HepG2 (cell line): ENCODE data around the gene UBTD2.

ENCODE experiments used
- CHD4 ChIP-seq: fragments of 200-600 bp; sonication (generic); IDR thresholded peaks from 2 replicates; pipeline ENCODE4 v1.7.0; 2017; ENCODE audit warnings: mild to moderate bottlenecking, low read length, borderline replicate concordance
- ERF ChIP-seq: IDR thresholded peaks from 2 replicates; pipeline ENCODE4 v1.6.1; 2018; ENCODE audit warnings: missing biosample characterization, missing genetic modification reagents
- MAFK ChIP-seq, 2 experiments: IDR thresholded peaks in 1 of 2; conservative IDR thresholded peaks in 1 of 2; 2 replicates each; pipeline ENCODE4 v1.6.1; 2011; ENCODE audit warnings: improper control_type of control experiment in 2 of 2, low read length in 2 of 2
- POLR2A ChIP-seq, 2 experiments: IDR thresholded peaks; 2 replicates each; pipeline ENCODE4 v1.6.1; 2011; ENCODE audit warnings: low read depth in 2 of 2, low read length in 2 of 2, mild to moderate bottlenecking in 1 of 2, moderate library complexity in 1 of 2; ENCODE audit not compliant: insufficient read depth in 1 of 2
- RAD21 ChIP-seq: fragments of 450-650 bp; formaldehyde crosslinking; IDR thresholded peaks from 2 replicates; pipeline ENCODE4 v1.5.0; 2020; ENCODE audit warnings: mild to moderate bottlenecking

DNA sequence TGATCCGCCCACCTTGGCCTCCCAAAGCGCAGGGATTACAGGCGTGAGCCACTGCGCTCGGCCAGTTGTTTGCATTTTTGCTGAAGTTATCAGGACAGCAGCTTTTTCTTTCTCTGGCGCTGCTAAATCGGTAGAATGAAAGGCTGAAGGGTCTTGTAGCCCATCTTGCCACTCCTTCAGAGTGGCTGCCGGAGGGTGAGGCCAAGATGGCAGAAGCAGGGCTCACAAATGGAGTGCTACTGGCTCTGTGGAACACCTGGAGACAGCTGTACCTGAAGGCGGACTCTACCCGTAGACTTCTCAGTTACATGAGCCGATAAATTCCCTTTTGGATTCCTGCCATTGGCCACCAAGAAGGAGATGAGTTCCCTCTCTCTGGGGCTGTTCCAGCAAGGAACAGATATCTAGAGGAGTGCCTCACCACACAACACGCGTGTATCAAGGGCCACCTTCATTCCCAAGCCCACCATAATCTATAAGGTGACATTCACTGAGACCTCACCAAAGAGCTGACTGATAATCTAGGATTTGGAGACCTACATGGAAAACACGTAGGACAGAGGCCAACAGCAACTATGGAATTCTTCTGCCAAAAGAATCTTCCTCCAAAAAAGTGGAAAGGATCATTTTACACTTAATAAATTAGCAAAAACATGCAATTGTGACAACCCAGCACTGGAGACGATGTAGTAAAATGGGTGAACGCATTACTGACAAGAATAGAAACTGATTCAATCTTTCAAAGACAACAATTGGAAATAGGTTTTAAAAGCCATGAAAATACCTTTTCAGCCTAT lies 117.3 kb downstream of the UBTD2 start:
- no peak for TF ChIP-seq RAD21
- TF ChIP-seq ERF (CRISPR knock-in tag): no peak
- TF ChIP-seq POLR2A (IDR thresholded peaks at IDR 0.05; ENCODE audit: insufficient read depth in 1 of 2, low read depth in 2 of 2, low read length in 2 of 2): no peak
- no peak for TF ChIP-seq MAFK (conservative IDR thresholded peaks at IDR 0.05 in 1 of 2, IDR thresholded peaks at IDR 0.05 in 1 of 2; ENCODE audit: low read length in 2 of 2)
- no peak for TF ChIP-seq CHD4
